SK-N-SH (cell line): ENCODE data around the gene LYRM7.

Source experiments
- EP300 ChIP-seq, 2 experiments: IDR thresholded peaks; 2 replicates each; pipeline versions ENCODE4 v1.4.0 to v1.6.1; 2012; ENCODE audit warnings: borderline replicate concordance in 1 of 2, low read depth in 1 of 2, low read length in 1 of 2
- FOXM1 ChIP-seq: IDR thresholded peaks from 2 replicates; pipeline ENCODE4 v1.4.0; 2012; ENCODE audit warnings: low read depth, mild to moderate bottlenecking
- GABPA ChIP-seq: IDR thresholded peaks from 2 replicates; pipeline ENCODE4 v1.4.0; 2012; ENCODE audit warnings: low read depth, mild to moderate bottlenecking
- POLR2AphosphoS5 ChIP-seq: IDR thresholded peaks from 2 replicates; pipeline ENCODE4 v1.6.1; 2012; ENCODE audit warnings: low read depth, low read length
- RAD21 ChIP-seq: IDR thresholded peaks from 2 replicates; pipeline ENCODE4 v1.6.1; 2012; ENCODE audit warnings: mild to moderate bottlenecking, low read length
- RFX5 ChIP-seq: IDR thresholded peaks from 2 replicates; pipeline ENCODE4 v1.6.1; 2012; ENCODE audit warnings: mild to moderate bottlenecking, improper control_type of control experiment, low read length
- SIN3A ChIP-seq: IDR thresholded peaks from 2 replicates; pipeline ENCODE4 v1.6.1; 2012; ENCODE audit warnings: low read depth, mild to moderate bottlenecking, low read length, moderate library complexity, borderline replicate concordance
- TAF1 ChIP-seq: IDR thresholded peaks from 2 replicates; pipeline ENCODE4 v1.6.1; 2012; ENCODE audit warnings: low read depth, mild to moderate bottlenecking, low read length, moderate library complexity, borderline replicate concordance
- YY1 ChIP-seq: IDR thresholded peaks from 2 replicates; pipeline ENCODE4 v1.4.0; 2012; ENCODE audit warnings: low read depth, mild to moderate bottlenecking
- TF ChIP-seq, protein P1 (sequence below): fragments of 200-600 bp; sonication (generic); IDR thresholded peaks from 2 replicates; pipeline ENCODE4 v1.6.1; 2017; ENCODE audit warnings: antibody characterized with exemption, mild to moderate bottlenecking, moderate library complexity

DNA sequence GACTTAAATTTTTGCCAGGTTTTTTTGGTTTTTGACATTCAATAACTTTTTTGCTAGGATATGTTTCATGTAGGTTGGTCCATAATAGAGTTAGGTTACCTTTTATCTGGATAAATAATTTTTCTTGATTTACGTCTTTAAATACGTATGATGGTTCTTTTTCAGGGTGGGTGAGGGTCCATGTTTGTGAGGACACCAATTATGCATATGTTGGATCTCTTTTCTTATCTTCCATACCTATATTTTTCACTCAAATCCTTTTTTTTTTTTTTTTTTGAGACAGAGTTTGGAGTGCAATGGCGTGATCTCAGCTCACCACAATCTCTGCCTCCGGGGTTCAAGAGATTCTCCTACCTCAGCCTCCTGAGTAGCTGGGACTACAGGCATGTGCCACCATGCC, 75.8 kb downstream of the LYRM7 start:
- TF ChIP-seq GABPA (no peak), RAD21 (no peak), EP300 (IDR thresholded peaks at IDR 0.05; ENCODE audit: borderline replicate concordance in 1 of 2, low read depth in 1 of 2, low read length in 1 of 2) (no peak), TAF1 (no peak), POLR2AphosphoS5 (no peak), RFX5 (no peak), YY1 (no peak), SIN3A (no peak), FOXM1 (no peak)
- TF ChIP-seq, protein P1, sequence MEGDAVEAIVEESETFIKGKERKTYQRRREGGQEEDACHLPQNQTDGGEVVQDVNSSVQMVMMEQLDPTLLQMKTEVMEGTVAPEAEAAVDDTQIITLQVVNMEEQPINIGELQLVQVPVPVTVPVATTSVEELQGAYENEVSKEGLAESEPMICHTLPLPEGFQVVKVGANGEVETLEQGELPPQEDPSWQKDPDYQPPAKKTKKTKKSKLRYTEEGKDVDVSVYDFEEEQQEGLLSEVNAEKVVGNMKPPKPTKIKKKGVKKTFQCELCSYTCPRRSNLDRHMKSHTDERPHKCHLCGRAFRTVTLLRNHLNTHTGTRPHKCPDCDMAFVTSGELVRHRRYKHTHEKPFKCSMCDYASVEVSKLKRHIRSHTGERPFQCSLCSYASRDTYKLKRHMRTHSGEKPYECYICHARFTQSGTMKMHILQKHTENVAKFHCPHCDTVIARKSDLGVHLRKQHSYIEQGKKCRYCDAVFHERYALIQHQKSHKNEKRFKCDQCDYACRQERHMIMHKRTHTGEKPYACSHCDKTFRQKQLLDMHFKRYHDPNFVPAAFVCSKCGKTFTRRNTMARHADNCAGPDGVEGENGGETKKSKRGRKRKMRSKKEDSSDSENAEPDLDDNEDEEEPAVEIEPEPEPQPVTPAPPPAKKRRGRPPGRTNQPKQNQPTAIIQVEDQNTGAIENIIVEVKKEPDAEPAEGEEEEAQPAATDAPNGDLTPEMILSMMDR = no peak
